T1000 (cell line): ENCODE data around the gene TAF6L.
"Not testable (repeated sequence)": the region's sequence is repeated elsewhere in the genome, so short reads cannot be mapped to it uniquely, and the experiment has no call there.

Source experiments
- DNase-seq: peaks from one replicate; lab custom pipeline; 2025; ENCODE audit warnings: mixed read lengths; lab: John Stamatoyannopoulos, UW

The TAF6L gene

GRCh38 chr11:62757846-62758788 lies 13.1 kb upstream of the TAF6L start:
- DNase-seq, result no peak

DNA sequence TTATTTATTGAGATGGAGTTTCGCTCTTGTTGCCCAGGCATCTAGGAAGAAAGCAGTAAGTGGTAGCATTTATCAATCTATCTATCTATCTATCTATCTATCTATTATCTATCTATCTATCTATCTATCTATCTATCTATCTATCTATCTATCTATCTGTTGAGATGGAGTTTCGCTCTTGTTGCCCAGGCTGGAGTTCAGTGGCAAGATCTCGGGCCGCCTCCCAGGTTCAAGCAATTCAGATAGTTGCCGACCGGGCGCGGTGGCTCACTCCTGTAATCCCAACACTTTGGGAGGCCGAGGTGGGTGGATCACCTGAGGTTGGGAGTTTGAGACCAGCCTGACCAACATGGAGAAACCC lies 10.3 kb upstream of the TAF6L start:
- not testable (repeated sequence) for DNase-seq

DNA sequence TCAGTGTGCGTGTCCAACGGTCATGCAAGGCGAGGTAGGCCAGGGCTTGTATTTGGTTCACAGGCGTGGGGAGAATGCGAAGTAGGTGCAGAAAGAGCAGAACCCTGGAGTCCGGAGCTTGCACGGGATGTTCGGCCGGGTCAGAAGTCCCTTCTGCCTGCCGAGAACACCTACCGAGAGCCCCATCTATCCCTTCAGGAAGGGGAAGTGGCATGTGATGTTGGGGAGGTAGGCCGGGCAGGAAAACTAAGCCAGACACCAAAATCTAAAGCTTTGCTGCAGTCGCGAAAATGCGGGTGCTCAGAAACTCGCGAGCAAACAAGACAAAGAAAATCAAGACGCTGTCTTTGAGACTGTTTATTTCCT lies 435 bp upstream of the TAF6L start:
- no peak for DNase-seq

GRCh38 chr11:62774407-62774806 lies 3.2 kb downstream of the TAF6L start:
- no peak for DNase-seq

GRCh38 chr11:62775646-62776045 lies 4.5 kb downstream of the TAF6L start:
- DNase-seq, result no peak

DNA sequence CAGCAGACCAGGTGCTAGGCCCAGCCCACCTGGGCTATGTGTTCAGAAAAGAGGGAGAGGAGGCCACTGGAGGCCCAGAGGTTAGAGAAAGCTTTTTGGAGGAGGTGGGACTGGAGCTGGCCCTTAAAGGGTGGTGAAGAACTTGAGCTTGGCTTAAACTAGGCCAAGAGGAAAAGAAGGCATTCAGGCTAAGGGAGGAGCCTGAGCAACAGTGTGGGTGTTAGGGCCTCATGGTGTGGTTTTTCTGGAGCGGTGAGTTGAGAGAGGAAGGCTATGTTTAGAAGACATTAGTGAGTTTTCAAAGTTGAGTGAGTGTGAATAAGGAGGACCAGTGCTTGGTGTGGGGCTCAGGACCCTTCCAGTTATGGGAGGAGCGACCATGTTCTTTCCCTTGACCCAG lies 6.2 kb downstream of the TAF6L start:
- no peak for DNase-seq

DNA sequence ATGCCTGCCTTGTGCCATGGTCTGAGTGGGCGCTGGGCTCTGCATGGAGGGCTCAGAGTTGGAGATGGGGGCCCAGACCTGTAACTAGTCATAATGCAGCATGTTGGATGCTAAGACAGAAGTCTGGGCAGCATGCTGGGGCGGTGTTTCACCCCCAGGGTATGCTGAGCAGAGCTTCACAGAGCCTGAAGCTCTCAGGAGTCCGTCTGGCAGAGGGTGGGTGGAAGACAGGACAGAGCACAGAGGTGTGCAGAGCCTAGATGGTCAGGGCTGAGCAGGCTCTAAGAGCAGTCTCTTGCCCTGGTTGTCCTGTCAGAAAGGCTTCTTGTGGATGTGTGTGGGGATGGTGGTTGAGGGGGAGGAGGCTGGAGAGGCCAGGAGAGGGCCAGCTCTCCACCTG lies 7.2 kb downstream of the TAF6L start:
- no peak for DNase-seq

- no peak for DNase-seq
These were observed 11.6 kb downstream of the TAF6L start for GRCh38 chr11:62782753-62783152.

DNA sequence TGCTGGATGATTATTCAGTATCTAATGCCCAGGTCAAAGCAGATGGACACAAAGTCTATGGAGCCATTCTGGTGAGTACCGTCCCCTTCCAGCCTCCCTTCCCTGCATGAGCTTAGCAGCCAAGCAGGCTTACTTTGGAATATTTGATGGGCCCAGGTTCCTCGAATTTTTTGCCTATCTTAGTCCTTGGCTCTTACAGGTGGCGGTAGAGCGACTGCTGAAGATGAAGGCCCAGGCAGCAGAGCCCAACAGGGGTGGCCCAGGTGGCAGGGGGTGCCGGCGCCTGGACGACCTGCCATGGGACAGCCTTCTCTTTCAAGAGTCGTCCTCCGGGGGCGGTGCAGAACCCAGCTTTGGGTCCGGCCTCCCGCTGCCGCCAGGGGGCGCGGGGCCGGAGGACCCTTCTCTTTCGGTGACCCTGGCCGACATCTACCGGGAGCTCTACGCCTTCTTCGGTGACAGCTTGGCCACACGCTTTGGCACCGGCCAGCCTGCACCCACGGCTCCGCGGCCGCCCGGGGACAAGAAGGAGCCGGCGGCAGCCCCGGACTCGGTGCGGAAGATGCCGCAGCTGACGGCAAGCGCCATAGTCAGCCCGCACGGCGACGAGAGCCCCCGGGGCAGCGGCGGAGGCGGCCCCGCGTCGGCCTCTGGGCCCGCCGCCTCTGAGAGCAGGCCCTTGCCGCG lies 15.3 kb downstream of the TAF6L start:
- peak; percentile 80 for DNase-seq

DNA sequence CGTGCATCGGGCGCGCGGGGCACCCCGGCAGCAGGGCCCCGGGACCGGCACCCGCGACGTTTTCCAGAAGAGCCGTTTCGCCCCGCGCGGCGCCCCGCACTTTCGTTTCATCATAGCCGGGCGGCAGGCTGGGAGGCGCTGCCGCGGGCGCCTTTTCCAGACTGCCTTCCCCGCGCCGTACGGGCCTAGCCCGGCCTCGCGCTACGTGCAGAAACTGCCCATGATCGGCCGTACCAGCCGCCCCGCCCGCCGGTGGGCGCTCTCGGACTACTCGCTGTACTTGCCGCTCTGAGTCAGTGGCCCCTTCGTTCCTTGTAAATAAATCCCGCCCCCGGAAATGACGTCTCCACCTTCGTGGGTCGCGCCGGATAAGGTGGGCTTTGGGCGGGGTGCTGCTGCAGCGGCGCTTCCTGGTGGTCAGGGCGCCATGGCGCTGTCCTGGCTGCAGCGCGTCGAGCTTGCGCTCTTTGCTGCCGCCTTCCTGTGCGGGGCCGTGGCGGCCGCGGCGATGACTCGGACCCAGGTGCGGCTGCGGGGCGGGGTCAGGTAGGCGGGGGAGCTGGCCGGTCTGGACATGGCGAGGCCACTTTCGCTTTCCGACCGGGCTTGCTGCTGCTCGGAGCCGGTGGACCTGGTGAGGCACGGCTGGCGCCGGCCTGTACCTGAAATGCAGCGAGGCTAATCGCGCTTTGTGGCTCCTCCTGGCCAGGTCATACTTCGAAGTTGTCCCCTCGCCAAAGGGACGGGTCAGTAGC lies 16.0 kb downstream of the TAF6L start, which contains the start of gene TMEM179B:
Gene TMEM179B, plus strand, starts transcription at position 398 of the 755 bp plus-strand sequence. Its CDS starts 30 bp downstream, at position 428.
- DNase-seq, result peak; percentile 97

GRCh38 chr11:62788991-62789390 lies 17.8 kb downstream of the TAF6L start:
- no peak for DNase-seq

GRCh38 chr11:62789576-62789975 lies 18.4 kb downstream of the TAF6L start:
- no peak for DNase-seq

DNA sequence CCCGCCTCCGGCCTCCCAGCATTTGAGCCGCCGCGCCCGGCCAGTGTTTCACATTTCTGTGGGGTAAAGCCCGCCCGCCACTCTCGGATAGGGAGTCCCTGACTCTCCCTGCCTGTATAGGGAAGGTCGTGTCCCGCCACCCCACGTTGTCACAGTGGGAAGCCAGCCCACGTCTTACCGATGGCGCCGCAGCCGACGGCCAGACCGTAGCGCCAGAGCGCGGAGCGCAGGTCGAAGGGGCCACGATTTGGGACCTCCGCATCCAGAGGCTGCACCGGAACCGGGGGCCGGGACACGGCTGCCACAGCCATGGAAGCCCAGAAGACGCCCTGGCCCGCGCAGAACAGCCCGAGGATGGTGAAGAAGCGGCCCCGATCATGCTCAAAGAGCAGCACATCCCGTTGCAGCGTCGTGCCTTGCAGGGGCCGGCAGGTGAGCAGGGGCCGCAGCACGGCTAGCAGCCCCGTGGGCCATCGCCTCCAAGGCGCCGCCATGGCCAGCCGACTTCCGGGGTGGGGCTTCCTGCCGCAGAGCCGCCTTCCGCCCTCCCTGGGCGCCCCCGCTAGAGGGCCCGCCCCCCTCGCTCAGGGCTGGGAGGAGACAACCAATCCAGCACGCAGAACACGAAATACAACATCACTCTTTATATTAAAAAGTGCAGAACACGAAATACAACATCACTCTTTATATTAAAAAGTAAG lies 20.5 kb downstream of the TAF6L start, which contains the start of gene TMEM223:
Gene TMEM223, minus strand, starts transcription at position 506 of the 701 bp plus-strand sequence. Its CDS starts 12 bp downstream, at position 494.
- peak; percentile 81 for DNase-seq

- DNase-seq, result no peak
These were observed 21.0 kb downstream of the TAF6L start for GRCh38 chr11:62792202-62792575.

GRCh38 chr11:62794201-62794775 lies 23.1 kb downstream of the TAF6L start:
- DNase-seq, result no peak

- DNase-seq, result no peak
These were observed 25.1 kb downstream of the TAF6L start for GRCh38 chr11:62796281-62796680.

- no peak for DNase-seq
These were observed 28.3 kb downstream of the TAF6L start for GRCh38 chr11:62799486-62799885.

DNA sequence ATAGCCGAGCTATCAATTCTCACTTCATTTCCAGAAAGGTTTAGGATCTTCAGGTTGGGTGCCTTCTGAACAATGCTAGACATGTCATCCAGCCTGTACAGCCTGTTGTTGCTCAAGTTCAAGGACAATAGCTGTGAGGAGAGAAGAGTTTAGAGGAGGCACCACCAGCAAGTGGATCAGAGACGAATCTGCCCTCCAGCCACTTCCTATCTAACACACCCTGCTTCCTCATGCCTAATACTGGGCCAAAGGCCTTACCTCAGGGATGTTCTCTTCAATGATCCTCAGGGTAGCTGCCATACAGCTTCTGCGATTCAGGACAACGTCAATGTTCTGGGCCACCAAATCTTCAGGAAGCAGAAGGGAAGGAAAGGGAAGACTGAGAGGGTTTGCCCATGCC lies 29.9 kb downstream of the TAF6L start:
- DNase-seq, result no peak

DNA sequence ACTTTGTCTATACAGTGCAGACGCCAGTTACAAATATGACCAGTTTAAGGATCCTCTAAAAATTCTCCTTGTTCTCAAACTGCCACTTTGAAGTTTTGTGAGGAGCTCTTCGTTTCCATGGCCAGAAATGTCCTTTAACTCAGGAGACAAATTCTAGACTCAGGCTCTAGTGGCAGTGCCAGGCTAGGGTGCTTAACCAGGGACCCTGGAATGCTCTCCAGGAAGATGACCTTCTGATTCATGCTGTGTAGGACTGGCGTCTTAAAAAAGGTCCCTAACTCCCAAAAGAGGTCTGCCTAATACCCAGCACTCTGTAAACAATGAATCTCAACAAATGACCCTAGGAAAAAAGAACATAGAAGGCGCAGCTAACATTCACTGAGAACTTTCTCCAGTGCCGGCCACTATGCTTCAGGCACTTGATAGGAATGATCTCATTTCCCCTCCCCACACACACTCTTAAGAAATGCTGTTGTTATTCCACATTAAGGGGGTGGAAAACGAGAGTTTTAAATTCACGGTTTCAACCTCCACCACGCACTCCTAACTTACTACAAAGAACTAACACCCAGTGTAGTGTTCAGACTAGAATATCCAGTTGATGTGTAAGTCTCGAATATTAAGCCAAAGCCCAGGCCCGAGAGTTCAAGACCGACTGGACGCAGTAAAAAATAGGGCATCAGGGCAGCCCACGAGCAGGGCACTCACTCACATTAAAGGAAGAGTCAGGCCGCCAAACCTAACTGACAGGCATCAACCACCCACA lies 33.3 kb downstream of the TAF6L start:
- DNase-seq, result no peak

DNA sequence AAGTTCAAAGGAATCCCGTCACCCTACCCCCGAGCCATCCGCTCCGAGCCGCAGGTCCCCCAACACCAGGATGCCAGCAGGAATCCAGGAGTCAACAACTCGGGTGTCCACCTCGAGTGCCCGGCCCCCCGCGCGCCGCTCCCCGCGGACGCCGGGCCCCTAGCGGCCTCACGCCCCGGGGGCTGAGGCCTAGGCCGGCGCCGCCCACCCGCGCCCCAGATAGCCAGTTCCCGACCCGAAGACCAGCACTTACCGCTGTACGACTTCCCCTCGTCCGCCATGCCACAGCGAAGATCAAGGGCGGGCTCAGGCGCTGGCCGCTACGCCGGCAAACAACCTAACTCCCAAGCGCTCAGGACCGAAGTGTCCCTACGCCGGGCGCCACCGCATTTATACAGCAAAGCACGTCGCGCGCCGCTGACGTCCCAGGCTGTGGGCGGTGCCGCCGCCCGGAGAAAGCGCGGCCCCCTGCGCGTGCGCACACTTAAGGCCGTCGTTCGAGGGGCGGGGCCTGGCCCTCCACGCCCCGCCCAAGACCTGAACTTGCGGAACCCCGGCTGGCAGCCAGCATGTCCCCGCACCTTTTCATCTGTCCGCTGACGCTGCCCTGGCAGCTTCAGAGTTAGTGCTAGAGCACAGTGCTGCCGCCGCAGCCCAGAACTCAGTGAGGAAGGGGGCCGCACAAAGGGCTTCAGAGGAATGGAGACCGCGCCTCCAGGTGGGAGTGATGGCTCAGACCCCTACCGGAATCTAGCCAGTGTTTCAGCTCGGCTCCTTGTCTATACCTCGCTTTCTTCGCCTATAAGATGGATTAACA lies 34.1 kb downstream of the TAF6L start, which contains the start of gene NXF1:
Gene NXF1, minus strand, starts transcription at position 365 of the 817 bp plus-strand sequence. Its CDS starts 84 bp downstream, at position 281.
- peak; percentile 98 for DNase-seq
